ENCODE data around the gene RPL22L1.
"Not testable (repeated sequence)": the region's sequence is repeated elsewhere in the genome, so short reads cannot be mapped to it uniquely, and the experiment has no call there.

The RPL22L1 gene

DNA sequence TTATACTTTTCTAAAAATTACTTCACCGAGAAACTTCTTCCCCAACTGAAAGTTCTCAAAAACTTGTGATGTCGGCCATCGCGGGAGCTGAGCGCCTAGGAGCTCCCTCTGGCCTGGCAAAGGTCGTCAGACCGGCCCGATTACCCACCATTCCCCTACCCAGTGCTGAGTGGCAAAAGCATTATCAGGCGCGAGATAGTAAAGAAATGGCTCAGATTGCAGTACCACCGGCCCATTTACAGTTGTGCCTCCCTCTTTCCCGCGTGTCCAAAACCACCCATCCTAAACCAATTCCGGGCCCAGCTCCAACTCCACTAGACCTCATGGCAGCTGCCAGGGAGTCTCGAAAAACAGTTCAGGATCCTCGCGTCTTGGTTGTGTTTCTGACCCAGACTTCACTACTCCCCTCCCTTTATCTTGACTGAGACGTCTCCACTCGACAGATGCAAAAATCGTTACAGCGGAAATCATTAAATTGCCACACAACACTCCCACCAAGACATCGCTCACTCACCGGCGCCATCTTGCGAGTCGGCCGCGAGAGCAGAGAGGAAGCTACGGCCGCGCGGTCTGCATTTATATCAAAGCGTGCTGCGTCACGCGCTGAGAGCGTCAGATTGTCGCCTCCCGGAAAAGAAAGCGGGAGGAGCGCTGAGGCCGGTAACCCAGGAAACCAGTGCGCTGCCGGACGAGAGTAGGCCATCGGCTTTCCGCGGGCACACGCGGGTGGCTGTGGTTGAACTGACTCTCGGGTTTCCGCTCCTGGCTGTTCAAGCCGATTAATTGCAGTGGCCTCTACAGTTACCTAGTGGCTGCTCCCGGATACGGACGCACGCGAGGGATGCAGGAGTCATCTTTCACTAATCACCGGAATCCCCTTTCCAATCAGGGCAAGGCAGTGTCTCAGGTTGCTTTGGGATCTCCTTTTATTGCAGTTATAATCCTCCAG is at the start of gene RPL22L1:
Gene RPL22L1, minus strand, starts transcription at position 551 of the 949 bp plus-strand sequence. Its CDS starts 28 bp downstream, at position 523.
- no peak for DNase-seq

- no peak for DNase-seq
Measured at GRCh38 chr3:170918715-170919114, 48.7 kb upstream of the RPL22L1 start.

DNA sequence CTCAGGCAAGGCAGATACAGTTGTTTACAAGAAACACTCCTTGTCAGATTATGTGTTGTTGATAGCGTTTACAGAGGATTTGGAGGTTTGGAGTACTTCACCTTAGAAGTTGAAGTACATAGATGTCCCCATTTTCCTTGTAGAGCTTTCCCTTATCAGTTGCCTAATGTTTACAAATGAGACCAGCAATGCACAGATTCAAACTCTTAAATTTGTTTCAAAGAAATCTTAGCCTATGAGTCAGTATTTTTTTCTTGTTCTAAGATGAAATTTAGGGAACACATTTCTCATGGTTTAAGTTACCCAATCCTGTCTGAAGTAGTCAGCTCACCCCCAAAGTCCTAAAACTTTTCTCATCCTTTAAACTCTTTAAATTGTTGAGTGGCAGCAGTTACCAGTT is 44.7 kb upstream of the RPL22L1 start:
- no peak for DNase-seq

GRCh38 chr3:170914212-170914611 is 44.2 kb upstream of the RPL22L1 start:
- no peak for DNase-seq

DNA sequence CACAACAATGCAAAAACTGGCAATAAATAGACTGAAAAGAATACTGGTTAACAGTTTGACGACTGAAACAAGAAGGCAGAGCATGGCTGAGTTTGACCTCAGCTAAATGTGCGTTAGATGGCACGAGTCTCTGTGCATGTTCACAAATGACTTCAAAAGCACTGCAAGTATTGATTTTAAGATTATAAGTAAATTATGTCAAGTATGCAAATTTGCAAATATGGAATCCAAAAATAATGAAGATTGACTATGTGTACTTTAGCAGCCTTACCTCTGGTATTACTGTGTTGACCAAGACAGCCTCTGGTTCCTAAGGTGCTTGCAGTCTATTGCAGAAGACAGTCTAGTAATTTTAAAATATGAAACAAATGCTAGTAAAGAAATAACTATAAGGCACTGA is 41.1 kb upstream of the RPL22L1 start:
- DNase-seq, result no peak

GRCh38 chr3:170910542-170910941 is 40.5 kb upstream of the RPL22L1 start:
- no peak for DNase-seq

- no peak for DNase-seq
Measured at GRCh38 chr3:170909129-170909903, 39.3 kb upstream of the RPL22L1 start.

DNA sequence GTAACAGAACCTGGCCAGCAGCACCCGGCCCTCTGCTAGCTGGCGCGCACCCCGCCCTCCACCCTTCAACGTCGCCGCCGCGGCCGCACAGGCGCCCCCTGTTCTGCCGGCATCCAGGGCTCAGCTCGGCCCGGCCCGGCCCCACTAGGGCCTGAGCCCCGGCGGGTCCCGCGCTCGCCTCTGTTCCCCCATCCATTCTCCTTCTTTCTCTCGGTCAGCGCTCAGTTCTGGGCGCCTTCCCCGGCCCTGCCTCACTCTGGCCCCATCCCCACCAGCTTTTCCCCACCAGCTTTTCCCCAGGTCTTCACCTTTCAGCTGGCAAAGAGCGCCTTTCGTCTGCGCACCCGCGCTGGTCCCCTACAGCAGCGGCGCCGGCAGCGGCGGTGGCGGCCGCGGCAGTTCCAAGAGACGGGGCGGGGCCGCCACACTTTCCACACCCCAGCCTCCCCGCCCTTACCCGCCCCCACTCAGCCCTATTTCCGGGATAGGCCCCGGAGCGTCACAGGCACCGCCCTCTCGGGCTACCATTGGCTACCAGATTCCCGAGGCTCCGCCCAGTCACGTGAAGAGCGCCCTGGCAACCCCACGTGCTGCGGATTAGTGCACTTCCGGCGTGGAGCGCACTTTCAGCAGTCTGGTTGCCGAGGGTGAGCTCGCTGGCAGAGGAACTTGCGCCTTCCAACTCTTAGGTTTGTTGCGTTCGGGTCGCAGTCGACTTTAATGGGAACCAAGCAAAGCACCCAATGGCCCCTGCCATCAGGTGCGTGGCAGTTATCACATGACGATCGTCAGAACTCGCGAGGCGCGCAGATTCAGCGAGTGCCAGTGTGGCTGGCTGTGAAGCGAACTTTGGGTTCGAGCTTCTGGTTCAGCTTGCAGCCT is 38.5 kb upstream of the RPL22L1 start, which contains the start of gene EIF5A2:
Gene EIF5A2, minus strand, starts transcription at position 403 of the 882 bp plus-strand sequence. CDS start 831 bp downstream, outside the sequence.
- DNase-seq, result peak; percentile 83

DNA sequence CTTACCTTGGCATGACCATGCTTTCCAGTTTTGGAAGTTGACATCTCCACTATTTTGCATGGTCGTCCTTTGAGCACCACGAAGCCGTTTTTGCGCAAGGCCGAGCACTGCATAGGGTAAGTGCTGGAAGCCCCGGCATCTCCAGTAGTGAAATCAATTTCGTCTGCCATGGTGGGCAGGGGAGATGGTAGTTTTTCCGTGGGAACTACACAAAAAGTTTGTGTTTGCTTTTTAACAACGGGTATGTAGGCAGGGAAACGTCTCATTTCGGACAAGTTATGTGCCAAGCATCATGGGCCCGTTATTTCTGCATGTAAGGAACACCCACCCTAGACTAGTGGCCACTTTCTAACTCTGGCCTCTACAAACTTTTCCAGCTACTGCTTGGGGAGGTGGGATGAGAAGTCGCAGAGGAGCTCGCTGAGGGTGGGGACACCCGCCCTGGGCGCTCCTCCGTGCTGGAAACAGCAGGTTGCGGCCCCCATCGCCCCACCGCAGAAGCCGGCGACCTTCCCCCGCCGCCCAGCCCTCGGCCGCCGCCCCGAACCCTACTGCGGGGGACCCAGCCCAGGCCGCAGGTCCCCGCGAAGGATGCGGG is 37.7 kb upstream of the RPL22L1 start:
- DNase-seq, result no peak

DNA sequence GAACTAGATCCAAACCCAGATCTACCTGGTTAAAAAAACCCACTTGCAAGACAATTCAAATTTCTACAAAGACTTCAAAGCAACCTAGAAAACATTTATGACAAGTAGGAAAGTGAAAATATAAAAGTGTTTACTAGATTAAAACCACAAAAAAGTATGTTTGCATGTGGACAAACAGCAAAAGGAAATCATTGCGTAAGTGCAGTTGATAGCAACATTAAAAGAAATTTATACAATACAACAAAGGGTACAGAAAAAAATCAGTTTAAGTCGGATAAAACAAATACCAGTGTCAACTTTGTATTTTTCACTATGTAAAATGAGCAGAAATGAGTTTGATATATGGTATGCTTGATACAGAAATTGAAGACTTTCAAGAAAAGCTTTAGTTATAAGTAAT is 35.9 kb upstream of the RPL22L1 start:
- DNase-seq, result no peak

- no peak for DNase-seq
Measured at GRCh38 chr3:170903123-170903522, 33.1 kb upstream of the RPL22L1 start.

- DNase-seq, result no peak
Measured at GRCh38 chr3:170899455-170899854, 29.5 kb upstream of the RPL22L1 start.

DNA sequence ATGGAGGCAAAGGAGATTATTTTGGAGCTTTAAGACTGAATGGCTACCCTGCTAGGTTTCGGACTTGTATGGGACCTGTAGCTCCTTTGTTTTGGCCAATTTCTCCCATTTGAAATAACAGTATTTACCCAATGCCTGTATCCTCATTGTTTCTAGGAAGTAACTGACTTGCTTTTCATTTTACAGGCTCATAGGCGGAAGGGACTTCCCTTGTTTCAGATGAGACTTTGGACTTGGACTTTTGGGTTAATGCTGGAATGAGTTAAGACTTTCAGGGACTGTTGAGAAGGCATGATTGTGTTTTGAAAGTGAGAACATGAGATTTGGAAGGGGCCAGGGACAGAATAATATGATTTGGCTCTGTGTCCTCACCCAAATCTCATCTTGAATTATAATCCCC is 28.0 kb upstream of the RPL22L1 start:
- no peak for DNase-seq

DNA sequence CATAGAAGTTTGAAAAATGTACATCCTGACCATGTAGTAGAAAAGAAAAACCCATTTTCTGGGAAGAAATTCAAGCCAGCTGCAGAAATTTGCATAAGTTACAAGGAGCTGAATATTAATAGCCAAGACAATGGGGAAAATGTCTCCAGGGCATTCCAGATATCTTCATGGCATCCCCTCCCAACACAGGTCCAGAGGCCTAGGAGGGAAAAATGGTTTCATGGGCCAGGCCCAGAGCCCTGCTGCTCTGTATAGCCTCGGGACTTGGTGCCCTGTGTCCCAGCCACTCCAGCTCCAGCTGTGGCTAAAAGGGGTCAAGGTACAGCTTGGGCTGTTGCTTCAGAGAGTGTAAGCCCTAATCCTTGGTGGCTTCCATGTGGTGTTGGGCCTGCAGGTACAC is 27.2 kb upstream of the RPL22L1 start:
- DNase-seq, result not testable (repeated sequence)

DNA sequence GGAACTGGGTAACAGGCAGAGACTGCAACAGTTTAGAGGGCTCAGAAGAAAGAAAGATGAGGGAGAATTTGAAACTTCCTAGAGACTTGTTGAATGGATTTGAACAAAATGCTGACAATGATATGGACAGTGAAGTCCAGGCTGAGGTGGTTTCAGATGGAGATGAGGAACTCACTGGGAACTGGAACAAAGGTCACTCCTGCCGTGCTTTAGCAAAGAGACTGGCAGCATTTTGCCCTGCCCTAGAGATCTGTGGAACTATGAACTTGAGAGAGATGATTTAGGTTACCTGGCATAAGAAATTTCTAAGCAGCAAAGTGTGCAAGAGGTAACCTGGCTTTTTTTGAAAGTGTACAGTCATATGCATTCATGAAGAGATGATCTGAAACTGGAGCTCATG is 26.8 kb upstream of the RPL22L1 start:
- DNase-seq, result no peak

GRCh38 chr3:170896333-170896732 is 26.3 kb upstream of the RPL22L1 start:
- not testable (repeated sequence) for DNase-seq

GRCh38 chr3:170893895-170894294 is 23.9 kb upstream of the RPL22L1 start:
- no peak for DNase-seq

DNA sequence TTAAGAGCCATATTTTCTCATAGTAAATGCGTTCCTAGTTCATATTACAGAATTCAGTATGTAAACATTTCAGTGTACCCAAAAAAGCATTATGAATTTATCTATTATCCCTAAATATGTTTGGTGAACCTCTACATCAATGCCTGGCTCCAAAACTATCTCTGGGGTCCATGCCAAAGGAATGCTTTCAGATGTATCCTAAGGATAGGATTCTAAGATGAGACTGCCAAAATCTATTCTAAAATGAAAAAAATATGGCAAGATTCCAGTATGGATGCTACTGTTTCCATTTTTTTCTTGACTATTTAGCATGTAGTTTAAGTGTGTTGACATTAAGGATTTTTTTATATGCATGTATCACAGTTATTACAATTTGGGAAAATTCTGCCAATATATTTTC is 19.6 kb upstream of the RPL22L1 start:
- no peak for DNase-seq

DNA sequence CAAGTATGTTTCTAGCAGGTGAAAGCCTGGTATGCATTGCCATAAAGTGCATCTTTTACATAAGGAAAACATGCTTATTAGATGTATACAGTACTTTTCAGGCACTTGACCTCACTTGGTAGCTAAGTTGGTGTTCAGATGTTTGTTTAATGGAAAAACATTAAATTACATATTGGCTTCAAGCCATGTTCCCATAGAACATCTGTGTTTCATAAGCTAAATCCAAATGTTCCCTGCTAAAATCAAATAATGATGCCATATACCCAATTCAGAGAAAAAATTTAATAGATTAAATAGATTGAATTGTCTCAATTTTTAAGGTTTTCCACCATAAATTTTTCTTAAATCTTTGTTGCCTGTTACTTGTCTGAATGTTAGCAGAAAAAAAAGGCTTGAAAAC is 19.1 kb upstream of the RPL22L1 start:
- DNase-seq, result no peak

DNA sequence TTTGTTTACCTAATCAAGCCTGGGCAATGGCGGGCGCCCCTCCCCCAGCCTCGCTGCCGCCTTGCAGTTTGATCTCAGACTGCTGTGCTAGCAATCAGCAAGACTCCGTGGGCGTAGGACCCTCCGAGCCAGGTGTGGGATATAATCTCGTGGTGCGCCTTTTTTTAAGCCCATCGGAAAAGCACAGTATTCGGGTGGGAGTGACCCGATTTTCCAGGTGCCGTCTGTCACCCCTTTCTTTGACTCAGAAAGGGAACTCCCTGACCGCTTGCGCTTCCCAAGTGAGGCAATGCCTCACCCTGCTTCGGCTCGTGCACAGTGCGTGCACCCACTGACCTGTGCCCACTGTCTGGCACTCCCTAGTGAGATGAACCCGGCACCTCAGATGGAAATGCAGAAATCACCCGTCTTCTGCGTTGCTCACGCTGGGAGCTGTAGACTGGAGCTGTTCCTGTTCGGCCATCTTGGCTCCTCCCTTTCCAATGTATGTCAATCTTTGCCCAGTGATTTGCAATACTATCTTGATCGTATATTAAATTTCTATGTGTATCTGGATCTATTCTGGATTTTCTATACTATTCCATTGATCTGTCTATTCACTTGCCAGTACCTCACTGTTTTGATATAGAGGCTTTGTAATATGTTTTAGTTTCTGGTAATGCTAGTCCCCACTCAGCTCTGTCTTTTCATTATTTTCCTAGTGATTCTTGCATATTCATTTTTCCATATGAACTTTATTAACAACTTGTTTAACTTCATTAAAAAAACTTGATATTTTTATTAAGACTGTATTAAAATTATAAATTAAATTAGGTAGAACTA is 14.3 kb upstream of the RPL22L1 start:
- not testable (repeated sequence) for DNase-seq

- not testable (repeated sequence) for DNase-seq
Measured at GRCh38 chr3:170878688-170879087, 8.7 kb upstream of the RPL22L1 start.
